ENCODE measurements around the gene ARAP2.

The ARAP2 gene

GRCh38 chr4:36078319-36078718 lies 166.0 kb downstream of the ARAP2 start:
- no peak overlapping the region for H3K4me3 ChIP-seq (ENCODE audit: low read length)
- DNase-seq (ENCODE audit: low read depth): no peak
- TF ChIP-seq, protein P1, sequence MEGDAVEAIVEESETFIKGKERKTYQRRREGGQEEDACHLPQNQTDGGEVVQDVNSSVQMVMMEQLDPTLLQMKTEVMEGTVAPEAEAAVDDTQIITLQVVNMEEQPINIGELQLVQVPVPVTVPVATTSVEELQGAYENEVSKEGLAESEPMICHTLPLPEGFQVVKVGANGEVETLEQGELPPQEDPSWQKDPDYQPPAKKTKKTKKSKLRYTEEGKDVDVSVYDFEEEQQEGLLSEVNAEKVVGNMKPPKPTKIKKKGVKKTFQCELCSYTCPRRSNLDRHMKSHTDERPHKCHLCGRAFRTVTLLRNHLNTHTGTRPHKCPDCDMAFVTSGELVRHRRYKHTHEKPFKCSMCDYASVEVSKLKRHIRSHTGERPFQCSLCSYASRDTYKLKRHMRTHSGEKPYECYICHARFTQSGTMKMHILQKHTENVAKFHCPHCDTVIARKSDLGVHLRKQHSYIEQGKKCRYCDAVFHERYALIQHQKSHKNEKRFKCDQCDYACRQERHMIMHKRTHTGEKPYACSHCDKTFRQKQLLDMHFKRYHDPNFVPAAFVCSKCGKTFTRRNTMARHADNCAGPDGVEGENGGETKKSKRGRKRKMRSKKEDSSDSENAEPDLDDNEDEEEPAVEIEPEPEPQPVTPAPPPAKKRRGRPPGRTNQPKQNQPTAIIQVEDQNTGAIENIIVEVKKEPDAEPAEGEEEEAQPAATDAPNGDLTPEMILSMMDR (conservative IDR thresholded peaks at IDR 0.05; ENCODE audit: low read length): no peak

- no peak overlapping the region for H3K4me3 ChIP-seq (ENCODE audit: low read length)
- DNase-seq (ENCODE audit: low read depth): no peak
- TF ChIP-seq, protein P1 (conservative IDR thresholded peaks at IDR 0.05; ENCODE audit: low read length): no peak
These were observed 171.8 kb downstream of the ARAP2 start for GRCh38 chr4:36072529-36072928.

- no peak overlapping the region for H3K4me3 ChIP-seq (ENCODE audit: low read length)
- DNase-seq (ENCODE audit: low read depth): no peak
- TF ChIP-seq, protein P1 (conservative IDR thresholded peaks at IDR 0.05; ENCODE audit: low read length): no peak
These were observed 177.2 kb downstream of the ARAP2 start for GRCh38 chr4:36067116-36067515.

- TF ChIP-seq, protein P1 (conservative IDR thresholded peaks at IDR 0.05; ENCODE audit: low read length): no peak
- DNase-seq (ENCODE audit: low read depth): no peak
- H3K4me3 ChIP-seq (ENCODE audit: low read length): no peak overlapping the region
These were observed 178.9 kb downstream of the ARAP2 start for GRCh38 chr4:36065274-36065871.

GRCh38 chr4:36064117-36064516 lies 180.2 kb downstream of the ARAP2 start:
- H3K4me3 ChIP-seq (ENCODE audit: low read length): no peak overlapping the region
- DNase-seq (ENCODE audit: low read depth): no peak
- TF ChIP-seq, protein P1 (conservative IDR thresholded peaks at IDR 0.05; ENCODE audit: low read length): no peak

DNA sequence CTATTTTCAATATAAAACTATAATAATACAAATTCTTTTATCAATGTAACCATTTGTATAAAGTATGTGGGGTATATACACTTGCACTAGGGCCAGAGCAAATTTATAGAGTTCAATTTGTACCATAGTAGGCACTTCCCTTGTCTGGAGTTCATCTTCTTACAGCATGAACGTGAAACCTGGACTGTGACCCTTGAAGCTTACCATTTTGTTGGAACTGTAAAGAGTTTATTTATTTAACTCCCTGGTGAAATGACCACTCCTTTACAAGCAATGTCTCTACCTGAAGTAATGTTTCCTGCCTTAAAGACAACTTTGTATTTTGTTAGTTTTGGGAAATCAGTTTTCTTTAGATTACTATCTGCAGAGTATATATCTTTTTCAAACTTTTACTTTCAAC lies 188.2 kb downstream of the ARAP2 start:
- TF ChIP-seq, protein P1 (conservative IDR thresholded peaks at IDR 0.05; ENCODE audit: low read length): no peak
- no peak for DNase-seq (ENCODE audit: low read depth)
- no peak overlapping the region for H3K4me3 ChIP-seq (ENCODE audit: low read length)

- TF ChIP-seq, protein P1 (conservative IDR thresholded peaks at IDR 0.05; ENCODE audit: low read length): no peak
- DNase-seq (ENCODE audit: low read depth): no peak
- no peak overlapping the region for H3K4me3 ChIP-seq (ENCODE audit: low read length)
These were observed 189.5 kb downstream of the ARAP2 start for GRCh38 chr4:36054694-36055422.

Measured in AG10803 (cell line).